H54 (cell line): ENCODE measurements around the gene CES2.

Experiments used
- DNase-seq: peaks from one replicate; pipeline ENCODE4 v3.0.0; 2011; ENCODE audit warnings: low spot score, mixed read lengths; ENCODE audit not compliant: insufficient read length
- FAIRE-seq: peaks from 3 replicates; lab custom pipeline; 2011; peaks lifted over from hg19 to GRCh38; lab: Jason Lieb, UNC
- POLR2A ChIP-seq: IDR thresholded peaks from 2 replicates; pipeline ENCODE4 v1.6.1; 2011; ENCODE audit warnings: low read depth, mild to moderate bottlenecking, low read length

The CES2 gene

GRCh38 chr16:66898933-66899309, 36.4 kb upstream of the CES2 start:
- DNase-seq (no peak), FAIRE-seq (no peak)
- TF ChIP-seq POLR2A, result no peak

GRCh38 chr16:66899310-66899944, 35.9 kb upstream of the CES2 start:
- FAIRE-seq, result no peak
- no peak for DNase-seq
- no peak for TF ChIP-seq POLR2A

- TF ChIP-seq POLR2A, result no peak
- no peak for FAIRE-seq
- DNase-seq, result peak; percentile 77
These were observed 35.2 kb upstream of the CES2 start for GRCh38 chr16:66899945-66900710.

GRCh38 chr16:66900721-66901441, 34.4 kb upstream of the CES2 start:
- FAIRE-seq, result no peak
- DNase-seq, result no peak
- TF ChIP-seq POLR2A, result no peak

GRCh38 chr16:66901626-66902025, 33.7 kb upstream of the CES2 start:
- FAIRE-seq, result no peak
- no peak for DNase-seq
- no peak for TF ChIP-seq POLR2A

GRCh38 chr16:66902648-66903543, 32.4 kb upstream of the CES2 start:
- no peak for TF ChIP-seq POLR2A
- DNase-seq (no peak), FAIRE-seq (no peak)

- DNase-seq, result no peak
- TF ChIP-seq POLR2A, result no peak
- FAIRE-seq, result no peak
These were observed 31.5 kb upstream of the CES2 start for GRCh38 chr16:66903544-66904427.

GRCh38 chr16:66904428-66904845, 30.9 kb upstream of the CES2 start:
- TF ChIP-seq POLR2A, result no peak
- FAIRE-seq (no peak), DNase-seq (no peak)

GRCh38 chr16:66904846-66905632, 30.3 kb upstream of the CES2 start:
- no peak for FAIRE-seq
- no peak for TF ChIP-seq POLR2A
- DNase-seq, result no peak

GRCh38 chr16:66905633-66906539, 29.4 kb upstream of the CES2 start:
- no peak for TF ChIP-seq POLR2A
- FAIRE-seq (no peak), DNase-seq (no peak)
